ENCODE results near the gene ZMIZ1.
"Not testable (repeated sequence)": the region's sequence is repeated elsewhere in the genome, so short reads cannot be mapped to it uniquely, and the experiment has no call there.

ZMIZ1 gene

DNA sequence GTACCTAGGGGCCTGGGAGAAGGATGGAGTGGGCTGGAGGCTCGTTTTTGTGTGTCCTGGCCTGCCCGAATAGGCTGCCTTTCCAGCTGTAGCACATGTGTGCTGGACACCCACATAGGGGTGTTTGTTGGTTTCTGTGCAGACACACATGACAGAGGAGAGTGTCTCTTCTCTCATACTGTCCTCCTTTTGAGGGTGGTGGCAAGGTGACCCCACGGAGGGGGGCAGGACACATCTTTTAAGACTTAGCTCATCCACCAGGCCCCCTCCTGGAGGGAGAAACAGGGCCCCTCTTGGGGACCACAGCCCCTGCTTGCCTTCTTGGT is 206.3 kb downstream of the ZMIZ1 start:
- no peaks in the 10 kb centered on the region for H4K20me1 ChIP-seq (ENCODE audit: insufficient read depth)
- H3K79me2 ChIP-seq (ENCODE audit: insufficient read depth, low read depth) = peaks cover 37% of the 10 kb centered on the region; the same call in 1 of the 2 replicates
- H2AFZ ChIP-seq (ENCODE audit: low read depth) = no peak overlapping the region
- TF ChIP-seq, protein P1, sequence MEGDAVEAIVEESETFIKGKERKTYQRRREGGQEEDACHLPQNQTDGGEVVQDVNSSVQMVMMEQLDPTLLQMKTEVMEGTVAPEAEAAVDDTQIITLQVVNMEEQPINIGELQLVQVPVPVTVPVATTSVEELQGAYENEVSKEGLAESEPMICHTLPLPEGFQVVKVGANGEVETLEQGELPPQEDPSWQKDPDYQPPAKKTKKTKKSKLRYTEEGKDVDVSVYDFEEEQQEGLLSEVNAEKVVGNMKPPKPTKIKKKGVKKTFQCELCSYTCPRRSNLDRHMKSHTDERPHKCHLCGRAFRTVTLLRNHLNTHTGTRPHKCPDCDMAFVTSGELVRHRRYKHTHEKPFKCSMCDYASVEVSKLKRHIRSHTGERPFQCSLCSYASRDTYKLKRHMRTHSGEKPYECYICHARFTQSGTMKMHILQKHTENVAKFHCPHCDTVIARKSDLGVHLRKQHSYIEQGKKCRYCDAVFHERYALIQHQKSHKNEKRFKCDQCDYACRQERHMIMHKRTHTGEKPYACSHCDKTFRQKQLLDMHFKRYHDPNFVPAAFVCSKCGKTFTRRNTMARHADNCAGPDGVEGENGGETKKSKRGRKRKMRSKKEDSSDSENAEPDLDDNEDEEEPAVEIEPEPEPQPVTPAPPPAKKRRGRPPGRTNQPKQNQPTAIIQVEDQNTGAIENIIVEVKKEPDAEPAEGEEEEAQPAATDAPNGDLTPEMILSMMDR (conservative IDR thresholded peaks at IDR 0.05; ENCODE audit: low read depth, low read length) = no peak
- no peaks in the 10 kb centered on the region for H3K36me3 ChIP-seq (ENCODE audit: insufficient read depth)
- no peaks in the 10 kb centered on the region for H3K4me1 ChIP-seq (ENCODE audit: low read depth, poor library complexity, severe bottlenecking)
- H3K4me2 ChIP-seq = no peak overlapping the region
- no peak overlapping the region for H3K9ac ChIP-seq
- H3K27me3 ChIP-seq (ENCODE audit: insufficient read depth, low read depth) = no peaks in the 10 kb centered on the region
- H3K4me3 ChIP-seq (IDR thresholded peaks at IDR 0.05; ENCODE audit: insufficient read depth, low read depth, low read length) = no peak overlapping the region
- H3K27ac ChIP-seq = no peak overlapping the region

DNA sequence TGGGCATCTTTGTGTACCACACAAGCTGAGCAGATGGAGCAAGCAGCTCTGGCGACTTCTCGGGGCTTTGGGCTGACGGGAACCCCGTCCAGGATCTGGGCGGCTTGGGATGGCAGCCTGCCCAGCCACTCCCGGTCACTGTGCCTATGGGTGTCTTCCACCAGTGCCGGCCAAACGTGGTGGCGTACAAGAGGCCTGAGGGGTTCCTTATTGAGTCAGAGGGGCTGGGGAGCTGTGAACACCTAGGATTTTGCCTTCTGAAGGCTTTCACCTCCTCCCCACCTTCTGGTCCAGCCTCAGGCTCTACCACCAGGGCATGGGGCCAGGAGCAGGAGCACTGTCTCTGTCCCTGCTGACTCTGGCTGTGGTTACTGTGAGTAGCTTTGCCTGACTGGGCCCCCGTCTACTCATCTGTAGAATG is 206.7 kb downstream of the ZMIZ1 start:
- TF ChIP-seq, protein P1 (conservative IDR thresholded peaks at IDR 0.05; ENCODE audit: low read depth, low read length) = no peak
- H3K4me2 ChIP-seq = no peak overlapping the region
- no peaks in the 10 kb centered on the region for H4K20me1 ChIP-seq (ENCODE audit: insufficient read depth)
- no peaks in the 10 kb centered on the region for H3K27me3 ChIP-seq (ENCODE audit: insufficient read depth, low read depth)
- H3K36me3 ChIP-seq (ENCODE audit: insufficient read depth) = no peaks in the 10 kb centered on the region
- H3K27ac ChIP-seq = no peak overlapping the region
- H3K4me3 ChIP-seq (IDR thresholded peaks at IDR 0.05; ENCODE audit: insufficient read depth, low read depth, low read length) = no peak overlapping the region
- H3K9ac ChIP-seq = no peak overlapping the region
- H2AFZ ChIP-seq (ENCODE audit: low read depth) = no peak overlapping the region
- no peaks in the 10 kb centered on the region for H3K4me1 ChIP-seq (ENCODE audit: low read depth, poor library complexity, severe bottlenecking)
- peaks cover 37% of the 10 kb centered on the region; the same call in 1 of the 2 replicates for H3K79me2 ChIP-seq (ENCODE audit: insufficient read depth, low read depth)

DNA sequence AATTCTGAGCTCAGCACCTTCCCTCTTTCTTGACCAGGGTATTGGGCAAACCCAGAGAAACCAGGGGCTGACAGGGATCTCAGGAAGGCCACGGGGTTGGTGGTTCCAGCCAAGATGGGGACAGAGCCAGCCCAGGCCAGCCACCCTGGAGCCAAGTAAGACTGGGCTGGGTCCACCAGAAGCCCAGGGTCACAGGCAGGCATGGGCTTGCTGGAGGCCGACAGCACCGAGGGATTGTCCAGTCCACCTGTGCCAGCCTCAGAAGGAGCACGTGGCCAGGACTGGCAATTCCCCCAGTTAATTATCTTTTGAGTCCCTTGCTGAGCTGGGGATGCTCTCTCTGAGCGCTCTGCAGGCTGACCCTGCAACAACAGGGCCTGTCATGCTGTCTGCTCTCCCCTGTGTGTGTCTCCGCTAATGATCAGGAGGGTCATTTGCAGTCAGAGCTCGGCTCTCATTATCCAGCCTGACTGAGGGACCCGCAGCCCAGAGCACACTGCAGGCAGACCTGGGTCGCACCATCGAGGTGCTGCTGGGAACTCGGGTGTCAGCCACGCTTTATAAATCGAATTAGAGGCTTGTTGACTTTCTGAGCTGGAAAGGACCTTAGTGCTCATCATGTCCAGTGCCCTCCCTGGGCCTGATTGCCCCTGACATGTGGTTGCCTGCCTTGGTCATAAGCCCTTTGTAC is 209.0 kb downstream of the ZMIZ1 start:
- TF ChIP-seq, protein P1 (conservative IDR thresholded peaks at IDR 0.05; ENCODE audit: low read depth, low read length) = no peak
- H3K79me2 ChIP-seq (ENCODE audit: insufficient read depth, low read depth) = peaks cover 23% of the 10 kb centered on the region; the same call in 1 of the 2 replicates
- no peaks in the 10 kb centered on the region for H3K36me3 ChIP-seq (ENCODE audit: insufficient read depth)
- peaks cover 19% of the 10 kb centered on the region for H3K4me1 ChIP-seq (ENCODE audit: low read depth, poor library complexity, severe bottlenecking)
- H3K27me3 ChIP-seq (ENCODE audit: insufficient read depth, low read depth) = no peaks in the 10 kb centered on the region
- H4K20me1 ChIP-seq (ENCODE audit: insufficient read depth) = no peaks in the 10 kb centered on the region
- no peak overlapping the region for H2AFZ ChIP-seq (ENCODE audit: low read depth)
- H3K4me2 ChIP-seq = no peak overlapping the region
- no peak overlapping the region for H3K9ac ChIP-seq
- H3K4me3 ChIP-seq (IDR thresholded peaks at IDR 0.05; ENCODE audit: insufficient read depth, low read depth, low read length) = no peak overlapping the region
- H3K27ac ChIP-seq = no peak overlapping the region

DNA sequence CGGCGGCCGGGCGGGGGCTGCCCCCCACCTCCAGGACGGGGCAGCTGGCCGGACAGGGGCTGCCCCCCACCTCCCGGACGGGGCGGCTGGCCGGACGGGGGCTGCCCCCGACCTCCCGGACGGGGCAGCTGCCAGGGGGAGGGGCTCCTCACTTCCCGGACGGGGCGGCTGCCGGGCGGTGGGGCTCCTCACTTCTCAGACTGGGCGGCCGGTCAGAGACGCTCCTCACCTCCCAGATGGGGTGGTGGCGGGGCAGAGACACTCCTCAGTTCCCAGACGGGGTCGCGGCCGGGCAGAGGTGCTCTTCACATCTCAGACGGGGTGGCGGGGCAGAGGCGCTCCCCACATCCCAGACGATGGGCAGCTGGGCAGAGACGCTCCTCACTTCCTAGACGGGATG is 210.3 kb downstream of the ZMIZ1 start:
- not testable (repeated sequence) for H3K4me3 ChIP-seq (IDR thresholded peaks at IDR 0.05; ENCODE audit: insufficient read depth, low read depth, low read length); H3K9ac ChIP-seq; H3K27me3 ChIP-seq (ENCODE audit: insufficient read depth, low read depth); H3K27ac ChIP-seq; H2AFZ ChIP-seq (ENCODE audit: low read depth); H4K20me1 ChIP-seq (ENCODE audit: insufficient read depth); H3K4me2 ChIP-seq; H3K79me2 ChIP-seq (ENCODE audit: insufficient read depth, low read depth); H3K36me3 ChIP-seq (ENCODE audit: insufficient read depth)
- peaks cover 32% of the 10 kb centered on the region for H3K4me1 ChIP-seq (ENCODE audit: low read depth, poor library complexity, severe bottlenecking)

DNA sequence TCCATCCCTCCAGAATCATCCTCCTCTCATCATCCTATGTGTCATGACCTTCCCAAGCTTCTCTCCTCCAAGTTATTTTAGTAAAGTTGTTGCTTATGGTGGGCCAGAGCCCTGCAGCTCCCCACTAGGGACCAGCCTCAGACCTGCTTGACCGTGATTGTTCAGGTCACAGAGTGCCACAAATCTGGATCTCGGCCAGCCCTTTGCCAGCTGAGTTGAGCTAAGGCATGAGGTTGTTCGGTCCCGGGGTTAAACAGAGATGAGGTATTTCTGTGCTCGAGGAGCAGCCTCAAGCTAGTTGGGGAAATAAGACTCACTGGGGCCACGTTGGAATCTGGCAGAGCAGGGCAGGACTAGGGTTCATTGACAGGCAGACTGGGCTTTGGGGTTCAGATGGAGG is 212.2 kb downstream of the ZMIZ1 start:
- H3K4me3 ChIP-seq (IDR thresholded peaks at IDR 0.05; ENCODE audit: insufficient read depth, low read depth, low read length) = no peak overlapping the region
- H3K4me2 ChIP-seq = no peak overlapping the region
- H3K9ac ChIP-seq = no peak overlapping the region
- no peaks in the 10 kb centered on the region for H4K20me1 ChIP-seq (ENCODE audit: insufficient read depth)
- TF ChIP-seq, protein P1 (conservative IDR thresholded peaks at IDR 0.05; ENCODE audit: low read depth, low read length) = no peak
- no peaks in the 10 kb centered on the region for H3K27me3 ChIP-seq (ENCODE audit: insufficient read depth, low read depth)
- H3K79me2 ChIP-seq (ENCODE audit: insufficient read depth, low read depth) = peaks cover 6% of the 10 kb centered on the region; the same call in 1 of the 2 replicates
- no peak overlapping the region for H3K27ac ChIP-seq
- no peaks in the 10 kb centered on the region for H3K36me3 ChIP-seq (ENCODE audit: insufficient read depth)
- H2AFZ ChIP-seq (ENCODE audit: low read depth) = no peak overlapping the region
- peaks cover 51% of the 10 kb centered on the region for H3K4me1 ChIP-seq (ENCODE audit: low read depth, poor library complexity, severe bottlenecking)

Measured in KMS-11 (cell line).